Neutrophil (primary cell): ENCODE measurements around the gene ERC2.

ENCODE experiments used
- H3K27ac ChIP-seq: fragments of 200-600 bp; sonication (generic); 2 replicates; pipeline ENCODE4 v1.5.1; 2016; ENCODE audit warnings: mild to moderate bottlenecking, moderate library complexity
- H3K27me3 ChIP-seq: fragments of 200-600 bp; sonication (generic); 2 replicates; pipeline ENCODE4 v1.6.0; 2016; ENCODE audit warnings: mild to moderate bottlenecking
- H3K36me3 ChIP-seq: fragments of 200-600 bp; sonication (generic); 2 replicates; pipeline ENCODE4 v1.5.1; 2017
- H3K4me1 ChIP-seq, 2 experiments: fragments of 200-600 bp in 1 of 2; sonication (generic) in 1 of 2; 1 replicate in 1 of 2; 2 replicates in 1 of 2; pipeline versions ENCODE4 v1.5.1 to v1.6.1; 2013 to 2016; ENCODE audit warnings: low read depth in 1 of 2, low read length in 1 of 2, mild to moderate bottlenecking in 1 of 2, moderate library complexity in 1 of 2; ENCODE audit not compliant: control insufficient read depth in 1 of 2, insufficient read depth in 1 of 2
- H3K4me3 ChIP-seq, 2 experiments: fragments of 200-600 bp in 1 of 2; sonication (generic) in 1 of 2; 1 replicate in 1 of 2; 2 replicates in 1 of 2; pipeline ENCODE4 v1.5.1; 2013 to 2016; ENCODE audit warnings: low read depth in 1 of 2, low read length in 1 of 2, mild to moderate bottlenecking in 1 of 2, moderate library complexity in 1 of 2
- H3K9me3 ChIP-seq: fragments of 200-600 bp; sonication (generic); 2 replicates; pipeline ENCODE4 v1.5.1; 2016
- TF ChIP-seq, protein P1 (sequence below): fragments of 200-600 bp; sonication (generic); IDR thresholded peaks from 2 replicates; pipeline ENCODE4 v1.5.1; 2016; ENCODE audit warnings: antibody characterized with exemption

ERC2 gene

GRCh38 chr3:56205406-56205805 lies 262.9 kb downstream of the ERC2 start:
- Histone ChIP-seq H3K9me3 (no peaks in the 10 kb centered on the region), H3K36me3 (no peaks in the 10 kb centered on the region), H3K27me3 (no peaks in the 10 kb centered on the region), H3K4me1 (no peaks in the 10 kb centered on the region), H3K27ac (no peak overlapping the region), H3K4me3 (no peak overlapping the region)
- TF ChIP-seq, protein P1, sequence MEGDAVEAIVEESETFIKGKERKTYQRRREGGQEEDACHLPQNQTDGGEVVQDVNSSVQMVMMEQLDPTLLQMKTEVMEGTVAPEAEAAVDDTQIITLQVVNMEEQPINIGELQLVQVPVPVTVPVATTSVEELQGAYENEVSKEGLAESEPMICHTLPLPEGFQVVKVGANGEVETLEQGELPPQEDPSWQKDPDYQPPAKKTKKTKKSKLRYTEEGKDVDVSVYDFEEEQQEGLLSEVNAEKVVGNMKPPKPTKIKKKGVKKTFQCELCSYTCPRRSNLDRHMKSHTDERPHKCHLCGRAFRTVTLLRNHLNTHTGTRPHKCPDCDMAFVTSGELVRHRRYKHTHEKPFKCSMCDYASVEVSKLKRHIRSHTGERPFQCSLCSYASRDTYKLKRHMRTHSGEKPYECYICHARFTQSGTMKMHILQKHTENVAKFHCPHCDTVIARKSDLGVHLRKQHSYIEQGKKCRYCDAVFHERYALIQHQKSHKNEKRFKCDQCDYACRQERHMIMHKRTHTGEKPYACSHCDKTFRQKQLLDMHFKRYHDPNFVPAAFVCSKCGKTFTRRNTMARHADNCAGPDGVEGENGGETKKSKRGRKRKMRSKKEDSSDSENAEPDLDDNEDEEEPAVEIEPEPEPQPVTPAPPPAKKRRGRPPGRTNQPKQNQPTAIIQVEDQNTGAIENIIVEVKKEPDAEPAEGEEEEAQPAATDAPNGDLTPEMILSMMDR, result no peak

GRCh38 chr3:56202997-56203396 lies 265.3 kb downstream of the ERC2 start:
- no peaks in the 10 kb centered on the region for H3K27me3 ChIP-seq
- no peaks in the 10 kb centered on the region for H3K9me3 ChIP-seq
- TF ChIP-seq, protein P1, result no peak
- H3K4me3 ChIP-seq, result no peak overlapping the region
- H3K36me3 ChIP-seq, result no peaks in the 10 kb centered on the region
- no peak overlapping the region for H3K27ac ChIP-seq
- peaks cover 0 to 3% of the 10 kb centered on the region in 2 experiments for H3K4me1 ChIP-seq

- peaks cover 0 to 7% of the 10 kb centered on the region in 2 experiments for H3K4me1 ChIP-seq
- H3K4me3 ChIP-seq, result no peak overlapping the region
- no peak overlapping the region for H3K27ac ChIP-seq
- TF ChIP-seq, protein P1, result no peak
- H3K36me3 ChIP-seq, result no peaks in the 10 kb centered on the region
- H3K9me3 ChIP-seq, result no peaks in the 10 kb centered on the region
- no peaks in the 10 kb centered on the region for H3K27me3 ChIP-seq
Measured at GRCh38 chr3:56201407-56201806, 266.9 kb downstream of the ERC2 start.

DNA sequence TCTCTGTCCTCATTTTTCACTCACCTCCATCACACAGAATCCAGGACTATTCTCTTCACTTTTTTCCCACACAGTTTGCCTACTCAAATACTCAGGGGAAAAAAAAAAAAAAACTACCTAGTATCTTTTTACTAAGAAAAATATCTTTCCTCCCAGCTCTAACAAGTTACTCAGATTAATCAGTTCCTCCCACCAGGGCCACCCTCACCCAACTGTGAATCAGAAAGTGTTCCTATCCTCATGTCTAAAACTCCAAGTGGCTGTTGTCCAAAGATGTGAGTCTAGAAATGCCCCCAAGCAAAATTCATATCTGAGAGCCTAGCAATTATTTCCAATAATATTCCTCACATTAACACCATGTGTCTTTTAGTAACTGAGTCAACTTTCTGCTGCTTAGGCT lies 268.0 kb downstream of the ERC2 start:
- H3K4me3 ChIP-seq, result no peak overlapping the region
- H3K27ac ChIP-seq, result no peak overlapping the region
- H3K4me1 ChIP-seq, result peaks cover 0 to 7% of the 10 kb centered on the region in 2 experiments
- H3K36me3 ChIP-seq, result no peaks in the 10 kb centered on the region
- H3K9me3 ChIP-seq, result no peaks in the 10 kb centered on the region
- no peaks in the 10 kb centered on the region for H3K27me3 ChIP-seq
- TF ChIP-seq, protein P1, result no peak

- H3K4me1 ChIP-seq, result peaks cover 0 to 7% of the 10 kb centered on the region in 2 experiments
- no peaks in the 10 kb centered on the region for H3K27me3 ChIP-seq
- no peak overlapping the region for H3K4me3 ChIP-seq
- H3K9me3 ChIP-seq, result no peaks in the 10 kb centered on the region
- H3K36me3 ChIP-seq, result no peaks in the 10 kb centered on the region
- TF ChIP-seq, protein P1, result no peak
- H3K27ac ChIP-seq, result no peak overlapping the region
Measured at GRCh38 chr3:56197991-56198390, 270.3 kb downstream of the ERC2 start.
